ENCODE data around the gene RPS3.
"Not testable (repeated sequence)": the region's sequence is repeated elsewhere in the genome, so short reads cannot be mapped to it uniquely, and the experiment has no call there.

The RPS3 gene

GRCh38 chr11:75380245-75380644 lies 19.1 kb upstream of the RPS3 start:
- no peak for DNase-seq (ENCODE audit: low read depth)

- no peak for DNase-seq (ENCODE audit: low read depth)
These were observed 18.4 kb upstream of the RPS3 start for GRCh38 chr11:75380716-75381420.

GRCh38 chr11:75383246-75383645 lies 16.1 kb upstream of the RPS3 start:
- no peak for DNase-seq (ENCODE audit: low read depth)

- peak; percentile 47 for DNase-seq (ENCODE audit: low read depth)
These were observed 14.8 kb upstream of the RPS3 start for GRCh38 chr11:75384438-75385080.

GRCh38 chr11:75386942-75387630 lies 12.2 kb upstream of the RPS3 start:
- no peak for DNase-seq (ENCODE audit: low read depth)

- DNase-seq (ENCODE audit: low read depth) = no peak
These were observed 11.5 kb upstream of the RPS3 start for GRCh38 chr11:75387736-75388294.

GRCh38 chr11:75388386-75389275 lies 10.7 kb upstream of the RPS3 start:
- peak; percentile 67 for DNase-seq (ENCODE audit: low read depth)

- DNase-seq (ENCODE audit: low read depth) = no peak
These were observed 10.1 kb upstream of the RPS3 start for GRCh38 chr11:75389276-75389605.

- DNase-seq (ENCODE audit: low read depth) = no peak
These were observed 9.4 kb upstream of the RPS3 start for GRCh38 chr11:75389925-75390324.

GRCh38 chr11:75394085-75394840 lies 5.1 kb upstream of the RPS3 start:
- no peak for DNase-seq (ENCODE audit: low read depth)

- DNase-seq (ENCODE audit: low read depth) = no peak
These were observed 412 bp upstream of the RPS3 start for GRCh38 chr11:75398906-75399305.

GRCh38 chr11:75400146-75400865 lies 988 bp downstream of the RPS3 start:
- DNase-seq (ENCODE audit: low read depth) = peak; percentile 21

GRCh38 chr11:75402002-75402773 lies 2.9 kb downstream of the RPS3 start:
- no peak for DNase-seq (ENCODE audit: low read depth)

- no peak for DNase-seq (ENCODE audit: low read depth)
These were observed 3.7 kb downstream of the RPS3 start for GRCh38 chr11:75403037-75403436.

GRCh38 chr11:75403983-75404658 lies 4.8 kb downstream of the RPS3 start:
- DNase-seq (ENCODE audit: low read depth) = no peak

- DNase-seq (ENCODE audit: low read depth) = peak; percentile 26
These were observed 7.0 kb downstream of the RPS3 start for GRCh38 chr11:75406338-75406777.

- DNase-seq (ENCODE audit: low read depth) = no peak
These were observed 9.6 kb downstream of the RPS3 start for GRCh38 chr11:75408957-75409219.

GRCh38 chr11:75409971-75410370 lies 10.7 kb downstream of the RPS3 start:
- not testable (repeated sequence) for DNase-seq (ENCODE audit: low read depth)

GRCh38 chr11:75413146-75413545 lies 13.8 kb downstream of the RPS3 start:
- not testable (repeated sequence) for DNase-seq (ENCODE audit: low read depth)

All from iris pigment epithelial cell (primary cell).